Occipital lobe (tissue), 2 donors: ENCODE data around the gene CCER1. TPM values are rescaled to one million over a fixed set of nuclear protein-coding genes. Genes with fewer than 3 reads are reported as not detected.
"Not testable (repeated sequence)": the region's sequence is repeated elsewhere in the genome, so short reads cannot be mapped to it uniquely, and the experiment has no call there.

Experiments
- DNase-seq: peaks from one replicate; lab custom pipeline; 2025; lab: John Stamatoyannopoulos, UW
- total RNA-seq: library from RNA; depleted of rRNA; stranded (reverse); fragments of >200 nt; gene quantifications from one replicate; pipeline ENCODE4 v1.2.3, GENCODE V29; 2014

Gene CCER1
- not detected for total RNA-seq

- no peak for DNase-seq
These were observed at the start of gene CCER1 for GRCh38 chr12:90954921-90955320. Gene CCER1 (minus strand): TSS chr12:90955176. CDS start chr12:90954742, 434 bp downstream.

- DNase-seq: no peak
These were observed 48.8 kb upstream of the CCER1 start for GRCh38 chr12:91003737-91004136.

- DNase-seq: no peak
These were observed 46.3 kb upstream of the CCER1 start for GRCh38 chr12:91001306-91001705.

GRCh38 chr12:90999966-91000365 lies 45.0 kb upstream of the CCER1 start:
- DNase-seq: no peak

- no peak for DNase-seq
These were observed 44.6 kb upstream of the CCER1 start for GRCh38 chr12:90999527-90999926.

- DNase-seq: no peak
These were observed 40.0 kb upstream of the CCER1 start for GRCh38 chr12:90995010-90995409.

GRCh38 chr12:90991952-90992465 lies 37.0 kb upstream of the CCER1 start:
- no peak for DNase-seq

GRCh38 chr12:90990611-90991010 lies 35.6 kb upstream of the CCER1 start:
- DNase-seq: no peak

- DNase-seq: no peak
These were observed 34.7 kb upstream of the CCER1 start for GRCh38 chr12:90989686-90990111.

- DNase-seq: no peak
These were observed 32.5 kb upstream of the CCER1 start for GRCh38 chr12:90987520-90987919.

GRCh38 chr12:90987101-90987500 lies 32.1 kb upstream of the CCER1 start:
- DNase-seq: no peak

GRCh38 chr12:90985331-90985730 lies 30.4 kb upstream of the CCER1 start:
- DNase-seq: not testable (repeated sequence)

GRCh38 chr12:90984114-90984513 lies 29.1 kb upstream of the CCER1 start:
- DNase-seq: no peak

GRCh38 chr12:90982170-90982569 lies 27.2 kb upstream of the CCER1 start:
- no peak for DNase-seq

GRCh38 chr12:90979951-90980350 lies 25.0 kb upstream of the CCER1 start:
- no peak for DNase-seq

GRCh38 chr12:90979019-90979418 lies 24.0 kb upstream of the CCER1 start:
- no peak for DNase-seq

GRCh38 chr12:90978117-90978770 lies 23.3 kb upstream of the CCER1 start:
- no peak for DNase-seq

GRCh38 chr12:90977224-90977623 lies 22.2 kb upstream of the CCER1 start:
- no peak for DNase-seq

- no peak for DNase-seq
These were observed 19.3 kb upstream of the CCER1 start for GRCh38 chr12:90974286-90974685.

- no peak for DNase-seq
These were observed 17.2 kb upstream of the CCER1 start for GRCh38 chr12:90972226-90972625.

- no peak for DNase-seq
These were observed 15.9 kb upstream of the CCER1 start for GRCh38 chr12:90970911-90971310.

GRCh38 chr12:90970471-90970870 lies 15.5 kb upstream of the CCER1 start:
- no peak for DNase-seq

GRCh38 chr12:90969851-90970250 lies 14.9 kb upstream of the CCER1 start:
- no peak for DNase-seq

GRCh38 chr12:90969346-90969745 lies 14.4 kb upstream of the CCER1 start:
- DNase-seq: no peak
